ENCODE measurements around the gene GLCE.
"Not testable (repeated sequence)": the region's sequence is repeated elsewhere in the genome, so short reads cannot be mapped to it uniquely, and the experiment has no call there.

The GLCE gene

GRCh38 chr15:69298697-69299441 is 138.4 kb downstream of the GLCE start, which contains the start of gene PAQR5:
Gene PAQR5 (plus strand): TSS chr15:69298912. CDS start chr15:69360081, 61,169 bp downstream.
- no peak for DNase-seq (ENCODE audit: low read depth in 2 of 2)

- DNase-seq (ENCODE audit: low read depth in 2 of 2) = no peak
Observed at GRCh38 chr15:69299451-69299886, 139.0 kb downstream of the GLCE start.

- no peak for DNase-seq (ENCODE audit: low read depth in 2 of 2)
Observed at GRCh38 chr15:69299943-69300588, 139.6 kb downstream of the GLCE start.

GRCh38 chr15:69301101-69301500 is 140.7 kb downstream of the GLCE start:
- not testable (repeated sequence) for DNase-seq (ENCODE audit: low read depth in 2 of 2)

GRCh38 chr15:69302087-69302486 is 141.7 kb downstream of the GLCE start:
- DNase-seq (ENCODE audit: low read depth in 2 of 2) = not testable (repeated sequence)

GRCh38 chr15:69302929-69303328 is 142.5 kb downstream of the GLCE start:
- no peak for DNase-seq (ENCODE audit: low read depth in 2 of 2)

- no peak for DNase-seq (ENCODE audit: low read depth in 2 of 2)
Observed at GRCh38 chr15:69303337-69304181, 143.1 kb downstream of the GLCE start.

- DNase-seq (ENCODE audit: low read depth in 2 of 2) = no peak
Observed at GRCh38 chr15:69304182-69304545, 143.7 kb downstream of the GLCE start.

GRCh38 chr15:69305204-69305931 is 144.9 kb downstream of the GLCE start:
- DNase-seq (ENCODE audit: low read depth in 2 of 2) = peak in 1 of 2 experiments; percentile 19

- no peak for DNase-seq (ENCODE audit: low read depth in 2 of 2)
Observed at GRCh38 chr15:69305933-69306568, 145.6 kb downstream of the GLCE start.

GRCh38 chr15:69307939-69308338 is 147.5 kb downstream of the GLCE start:
- no peak for DNase-seq (ENCODE audit: low read depth in 2 of 2)

GRCh38 chr15:69308949-69309348 is 148.5 kb downstream of the GLCE start:
- DNase-seq (ENCODE audit: low read depth in 2 of 2) = no peak

- no peak for DNase-seq (ENCODE audit: low read depth in 2 of 2)
Observed at GRCh38 chr15:69311319-69311721, 150.9 kb downstream of the GLCE start.

GRCh38 chr15:69313432-69314000 is 153.1 kb downstream of the GLCE start:
- DNase-seq (ENCODE audit: low read depth in 2 of 2) = no peak

GRCh38 chr15:69314131-69314530 is 153.7 kb downstream of the GLCE start:
- DNase-seq (ENCODE audit: low read depth in 2 of 2) = no peak

- DNase-seq (ENCODE audit: low read depth in 2 of 2) = no peak
Observed at GRCh38 chr15:69314736-69315135, 154.3 kb downstream of the GLCE start.

GRCh38 chr15:69315402-69316110 is 155.1 kb downstream of the GLCE start:
- no peak for DNase-seq (ENCODE audit: low read depth in 2 of 2)

GRCh38 chr15:69316291-69316690 is 155.9 kb downstream of the GLCE start:
- no peak for DNase-seq (ENCODE audit: low read depth in 2 of 2)

GRCh38 chr15:69317392-69317841 is 157.0 kb downstream of the GLCE start:
- DNase-seq (ENCODE audit: low read depth in 2 of 2) = no peak

GRCh38 chr15:69318033-69318432 is 157.6 kb downstream of the GLCE start:
- DNase-seq (ENCODE audit: low read depth in 2 of 2) = no peak
